LoVo (cell line): ENCODE data around the gene LTN1.
A peak's percentile ranks its signal among the peaks of the same experiment; 100 is the strongest.
"Not testable (repeated sequence)": the region's sequence is repeated elsewhere in the genome, so short reads cannot be mapped to it uniquely, and the experiment has no call there.

ENCODE experiments used
- DNase-seq: peaks from one replicate; pipeline ENCODE4 v3.0.0-alpha.2; 2016; ENCODE audit warnings: low spot score

The LTN1 gene

GRCh38 chr21:28931708-28932372 is 60.8 kb downstream of the LTN1 start:
- not testable (repeated sequence) for DNase-seq

DNA sequence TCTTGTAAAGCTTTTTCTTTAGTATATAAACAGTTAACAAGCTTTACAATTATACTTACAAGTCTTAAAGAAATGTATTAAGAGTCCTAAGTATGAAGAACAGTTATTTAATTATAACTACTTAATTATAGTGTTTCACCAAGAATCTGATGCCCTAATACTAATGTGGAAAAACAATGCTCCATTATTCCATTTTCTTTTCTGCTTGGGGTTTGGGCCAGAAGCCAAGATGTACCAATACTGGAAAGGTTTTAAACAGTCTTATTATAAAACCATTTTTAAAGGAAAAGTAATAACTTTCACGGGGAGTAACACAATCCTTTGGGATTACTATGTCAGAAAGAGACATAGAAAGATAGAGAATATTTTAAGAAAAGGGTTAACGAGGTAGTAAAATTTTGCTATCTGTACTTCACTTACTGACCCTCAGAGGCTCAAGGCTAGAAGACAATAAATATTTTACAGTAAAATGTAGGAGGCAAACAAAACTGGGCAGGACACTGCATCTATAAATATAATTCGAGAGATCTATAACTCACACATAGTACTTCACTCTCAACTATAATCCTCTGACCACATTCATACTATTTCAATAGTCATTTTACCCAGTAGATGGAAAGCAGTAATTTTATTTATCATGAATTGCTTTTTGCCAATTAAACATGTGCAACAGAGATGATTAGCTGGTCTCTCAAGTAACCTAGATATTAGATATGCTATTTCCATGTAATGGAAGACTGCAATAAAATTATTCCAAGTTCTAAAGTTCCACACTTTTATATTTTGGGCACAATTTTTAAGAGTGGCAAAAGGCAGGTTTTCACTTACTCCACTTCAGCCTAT is 63.9 kb downstream of the LTN1 start:
- DNase-seq: no peak

- no peak for DNase-seq
Measured at GRCh38 chr21:28927130-28927529, 65.5 kb downstream of the LTN1 start.

DNA sequence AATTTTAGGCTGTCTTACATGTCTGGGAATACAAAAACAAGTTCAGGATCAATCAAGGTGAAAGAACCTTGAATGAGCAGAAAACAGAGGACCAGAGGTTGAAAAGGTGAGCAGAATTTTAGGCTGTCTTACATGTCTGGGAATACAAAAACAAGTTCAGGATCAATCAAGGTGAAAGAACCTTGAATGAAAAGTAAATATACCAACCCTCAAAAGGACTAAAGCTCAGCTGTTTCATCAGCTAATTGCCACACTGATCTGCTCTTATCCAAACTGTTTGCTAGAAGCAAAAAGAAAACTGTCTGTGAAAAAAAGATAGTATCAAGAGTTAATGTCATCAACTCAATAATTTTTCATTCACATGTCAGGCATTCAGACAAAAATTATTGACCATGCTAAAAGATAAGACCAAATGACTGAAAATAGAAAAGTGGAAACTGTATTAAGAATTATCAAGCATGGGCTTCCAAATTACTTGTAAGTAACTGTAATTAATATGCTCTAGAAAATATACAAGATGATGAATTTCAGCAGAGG is 69.2 kb downstream of the LTN1 start:
- no peak for DNase-seq

GRCh38 chr21:28922368-28922767 is 70.3 kb downstream of the LTN1 start:
- no peak for DNase-seq

DNA sequence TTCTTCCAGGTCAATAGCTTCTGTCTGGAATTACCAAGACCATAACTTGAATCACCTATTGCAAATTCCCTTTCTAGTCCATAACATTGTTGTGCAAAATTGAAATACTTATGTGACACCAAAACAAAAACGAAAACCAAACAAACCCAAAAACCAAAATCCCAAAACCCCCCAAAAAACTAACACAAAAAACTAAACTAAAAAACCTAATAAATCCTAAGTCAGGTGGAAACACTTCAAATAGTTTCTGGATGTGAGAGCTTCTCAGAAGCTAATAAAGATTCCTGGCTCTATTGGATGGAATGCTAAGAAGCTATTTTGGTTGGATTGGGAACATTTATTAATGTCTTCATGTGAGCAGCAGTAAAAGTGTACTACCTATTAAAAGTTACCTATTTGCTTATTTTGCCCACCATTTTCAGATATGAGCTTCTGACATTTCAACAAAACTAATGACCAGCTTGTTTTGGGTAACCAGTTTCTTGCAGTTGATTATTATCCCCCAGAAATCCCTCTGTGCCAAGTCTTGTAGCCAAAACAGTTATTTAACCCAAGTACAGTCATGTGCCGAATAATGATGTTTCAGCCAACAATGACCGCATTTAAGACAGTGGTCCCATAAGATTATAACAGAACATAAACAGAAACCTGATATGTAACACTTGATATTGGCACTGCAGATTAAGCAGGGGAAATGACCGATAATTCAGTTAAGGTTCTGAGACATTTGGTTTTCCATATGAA is 76.4 kb downstream of the LTN1 start:
- no peak for DNase-seq

GRCh38 chr21:28913071-28913470 is 79.6 kb downstream of the LTN1 start:
- no peak for DNase-seq

DNA sequence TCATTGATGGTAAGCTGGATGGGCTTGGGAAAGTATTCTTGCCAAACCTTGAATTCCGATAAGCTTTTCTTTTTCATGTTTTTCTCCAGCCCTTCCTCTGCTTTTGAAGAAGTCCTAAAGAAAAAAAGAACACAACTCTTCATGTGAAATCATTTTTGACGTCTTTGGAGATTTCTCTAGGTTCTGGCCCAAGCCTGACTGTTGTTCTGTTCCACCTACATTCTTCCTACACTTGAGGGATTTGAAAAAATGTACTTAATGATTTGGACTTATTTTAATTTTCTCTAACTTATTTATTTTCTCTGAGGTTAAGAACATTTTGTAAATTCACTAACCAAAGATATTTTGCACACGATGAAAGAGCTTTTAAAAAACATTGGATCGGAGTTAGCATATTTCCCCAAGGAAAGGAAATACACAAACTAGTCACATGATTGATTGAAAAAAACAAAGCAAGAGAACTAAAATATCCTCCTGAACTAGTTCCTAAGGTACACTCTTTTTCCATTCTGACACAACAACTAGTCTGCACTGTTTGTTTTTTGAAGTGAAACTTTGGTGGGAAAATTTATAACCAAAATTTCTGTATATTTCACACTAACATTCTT is 82.3 kb downstream of the LTN1 start:
- no peak for DNase-seq

DNA sequence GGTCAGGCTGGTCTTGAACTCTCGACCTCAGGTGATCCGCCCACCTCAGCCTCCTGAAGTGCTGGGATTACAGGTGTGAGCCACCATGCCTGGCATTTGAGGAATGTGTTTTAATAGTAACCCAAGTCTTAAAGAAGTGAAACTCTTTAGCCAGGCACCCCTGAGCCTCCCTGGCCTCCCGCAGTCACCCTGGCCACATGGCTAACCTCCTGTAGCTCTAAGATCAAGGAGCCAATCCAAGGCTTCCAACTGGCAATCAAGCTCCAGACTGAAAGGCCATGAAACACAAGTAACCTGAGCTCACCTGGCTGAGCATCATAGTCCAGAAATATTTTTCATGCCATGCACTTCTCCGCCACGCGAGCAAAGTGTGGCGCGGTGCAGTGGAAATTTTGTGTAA is 84.3 kb downstream of the LTN1 start:
- DNase-seq: peak; percentile 14

- no peak for DNase-seq
Measured at GRCh38 chr21:28906841-28907240, 85.8 kb downstream of the LTN1 start.

- no peak for DNase-seq
Measured at GRCh38 chr21:28906236-28906635, 86.4 kb downstream of the LTN1 start.

DNA sequence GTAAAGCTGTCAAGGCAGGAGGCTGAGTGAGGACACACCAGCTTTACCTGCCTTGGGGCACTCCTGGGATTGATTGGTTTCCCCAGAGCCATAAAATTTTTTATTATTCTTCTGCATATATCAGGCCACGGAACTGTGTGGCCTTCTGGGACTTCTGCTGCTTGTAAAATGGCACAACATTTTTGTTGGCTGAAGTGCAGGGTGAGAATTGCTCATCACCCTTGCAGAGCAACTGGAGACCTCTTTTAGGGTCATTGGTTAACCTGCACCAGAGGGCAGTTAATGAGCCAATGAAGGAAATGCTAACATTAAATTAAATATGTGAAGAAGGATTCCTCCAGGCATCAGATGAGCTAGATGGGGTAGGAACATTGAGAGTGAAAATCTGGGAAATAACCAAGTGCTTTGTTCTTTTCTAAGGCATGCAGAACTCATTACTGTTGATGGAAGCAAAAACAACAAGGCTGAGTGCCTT is 87.7 kb downstream of the LTN1 start:
- no peak for DNase-seq

DNA sequence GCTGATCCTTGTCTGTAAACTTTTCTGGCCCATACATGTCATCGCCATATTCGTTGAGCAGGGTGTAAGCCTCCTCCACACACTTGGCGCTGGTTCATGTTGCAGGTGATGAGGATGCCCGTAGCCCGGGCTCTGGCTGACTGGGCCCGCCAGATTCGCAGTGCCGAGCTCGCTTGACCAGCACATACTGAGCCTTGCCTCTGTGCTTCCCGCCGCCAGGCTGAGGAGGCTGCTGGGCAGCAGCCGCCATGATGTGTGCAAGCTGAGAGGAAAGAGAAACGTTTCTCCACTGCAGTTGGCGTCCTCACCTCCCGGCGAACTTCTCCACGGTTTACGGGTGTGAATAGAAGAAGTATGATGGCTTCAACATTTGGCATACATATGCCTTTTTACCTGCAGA is 89.2 kb downstream of the LTN1 start:
- DNase-seq: no peak

DNA sequence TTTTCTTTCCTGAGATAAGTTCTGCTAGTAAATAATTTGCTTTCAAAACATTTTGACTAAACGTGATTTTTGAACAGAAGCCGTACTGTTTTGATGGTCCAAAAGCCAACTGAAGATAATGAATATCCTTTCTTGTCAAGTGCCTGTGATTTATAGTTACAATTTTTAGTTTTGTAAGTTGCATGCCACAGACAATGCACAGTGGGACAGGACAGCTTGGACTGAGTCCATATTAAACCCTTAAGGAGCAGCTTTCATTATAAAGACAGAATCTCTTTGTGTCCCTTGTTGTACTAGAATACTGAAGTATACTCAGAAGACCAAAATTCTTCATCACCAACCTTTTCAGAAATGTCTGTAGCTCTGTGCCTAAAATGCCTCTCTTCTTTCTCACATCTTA is 92.2 kb downstream of the LTN1 start:
- DNase-seq: no peak

GRCh38 chr21:28899744-28900143 is 92.9 kb downstream of the LTN1 start:
- no peak for DNase-seq

DNA sequence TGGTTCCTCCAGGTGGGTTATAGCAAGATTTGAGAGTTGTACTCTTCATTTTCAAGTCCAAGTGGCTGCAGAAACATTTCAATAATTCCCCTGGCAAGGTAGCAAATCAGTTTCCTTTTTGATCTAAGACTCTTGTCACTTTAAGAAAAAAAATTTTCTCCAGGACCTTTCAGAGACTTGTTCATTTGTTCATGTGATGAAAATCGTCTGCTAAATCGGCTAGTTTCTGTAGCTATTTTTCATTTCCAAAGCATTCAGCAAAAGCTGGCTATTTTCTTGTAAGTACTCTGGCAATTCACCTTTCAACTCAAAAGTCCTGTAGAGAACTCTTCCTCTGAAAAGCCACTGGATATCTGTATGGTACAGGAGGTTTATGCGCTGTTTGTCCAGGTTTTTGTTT is 93.5 kb downstream of the LTN1 start:
- no peak for DNase-seq

DNA sequence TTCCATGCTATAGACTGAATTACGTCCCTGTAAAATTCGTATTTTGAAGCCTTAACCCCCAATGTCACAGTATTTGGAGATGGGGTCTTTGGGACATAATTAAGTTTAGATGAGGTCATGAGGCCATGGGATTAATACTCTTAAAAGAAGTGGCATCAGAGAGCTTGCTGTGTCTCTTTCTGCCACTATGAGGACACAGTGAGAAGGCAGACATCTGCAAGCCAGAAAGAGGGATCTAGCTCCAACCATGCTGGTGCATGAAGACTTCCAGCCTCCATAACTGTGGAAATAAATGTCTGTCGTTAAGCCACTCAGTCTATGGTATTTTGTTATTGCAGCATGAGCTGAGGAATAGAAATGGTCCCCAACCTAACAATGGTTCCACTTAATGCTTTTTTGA is 99.0 kb downstream of the LTN1 start:
- no peak for DNase-seq

- no peak for DNase-seq
Measured at GRCh38 chr21:28892199-28893111, 100.2 kb downstream of the LTN1 start.

DNA sequence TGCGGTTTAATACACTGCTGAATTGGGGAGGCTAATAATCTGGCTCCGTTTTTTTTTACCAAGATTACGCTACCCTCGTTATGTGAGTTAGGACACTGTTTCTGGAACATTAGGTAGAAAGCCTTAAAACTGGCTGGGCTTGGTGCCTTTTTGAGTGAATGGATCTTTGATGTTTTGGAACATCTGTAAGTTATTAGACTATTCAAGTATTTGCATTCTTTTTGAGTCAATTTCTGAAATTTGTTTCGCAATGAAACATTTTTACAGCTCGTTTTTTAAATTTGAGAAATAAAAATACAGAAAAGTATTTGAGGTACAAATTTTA is 106.9 kb downstream of the LTN1 start:
- no peak for DNase-seq

DNA sequence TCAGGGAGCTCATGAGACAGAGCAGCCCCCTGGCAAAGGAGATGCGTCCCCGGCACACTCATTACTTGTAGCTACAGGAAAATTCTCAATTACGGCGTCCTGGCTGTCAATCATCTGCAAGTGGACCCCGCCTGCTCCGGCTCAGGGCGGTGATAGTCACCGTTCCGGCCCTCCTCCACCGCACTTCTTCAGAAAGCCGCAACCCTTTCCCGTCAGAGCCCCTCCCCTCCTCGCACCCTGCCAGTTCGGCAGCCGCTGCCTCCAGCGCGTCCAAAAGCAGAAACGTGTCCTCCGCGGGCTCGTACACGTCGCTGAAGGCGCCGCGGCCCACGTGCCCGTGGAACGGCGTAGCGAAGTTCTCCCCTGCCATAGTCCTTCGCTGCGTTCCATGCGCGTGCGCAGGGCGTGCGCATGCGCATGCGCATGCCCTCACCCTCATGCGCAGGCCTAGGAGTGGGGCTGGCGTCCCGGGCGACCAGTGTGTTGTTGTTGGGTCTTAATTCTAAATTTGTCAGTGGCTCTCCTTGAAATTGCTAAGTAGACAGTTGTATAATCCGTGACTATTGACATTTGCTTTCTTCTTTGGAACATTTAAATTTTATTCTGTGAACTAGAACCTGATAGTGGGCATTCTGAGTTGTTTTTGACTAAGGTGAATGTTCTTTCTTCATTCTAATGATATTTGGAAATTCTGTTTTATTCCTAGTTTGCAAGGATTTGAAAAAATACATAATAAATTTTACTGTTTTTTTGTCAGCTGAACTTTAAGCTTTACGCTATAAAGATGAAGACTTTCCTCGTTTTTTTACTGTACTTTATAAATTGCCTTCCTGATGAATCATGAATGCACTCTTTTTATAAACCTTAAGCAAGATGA is 107.5 kb downstream of the LTN1 start:
- DNase-seq: peak; percentile 87
